Karpas-422 (cell line): ENCODE results near the gene FUT7. TPM values are rescaled to one million over a fixed set of nuclear protein-coding genes. Genes with fewer than 3 reads are reported as not detected.

Source experiments
- DNase-seq: peaks from one replicate; pipeline ENCODE4 v3.0.0-alpha.2; 2015
- H2AFZ ChIP-seq: fragments of 200-600 bp; sonication (generic); 2 replicates; pipeline ENCODE4 v1.6.1; 2014; ENCODE audit warnings: antibody characterized with exemption, low read length, mixed read lengths
- H3K27ac ChIP-seq: fragments of 200-600 bp; sonication (generic); 2 replicates; pipeline ENCODE4 v1.5.1; 2014; ENCODE audit warnings: mild to moderate bottlenecking, low read length, moderate library complexity
- H3K27me3 ChIP-seq: fragments of 200-600 bp; sonication (generic); 2 replicates; pipeline ENCODE4 v1.6.1; 2014; ENCODE audit warnings: low read length, mixed read lengths
- H3K36me3 ChIP-seq: fragments of 200-600 bp; sonication (generic); 2 replicates; pipeline ENCODE4 v1.6.1; 2014; ENCODE audit warnings: low read length, mixed read lengths; ENCODE audit not compliant: insufficient read depth
- H3K4me1 ChIP-seq: fragments of 200-600 bp; sonication (generic); 2 replicates; pipeline ENCODE4 v1.6.1; 2014; ENCODE audit warnings: mild to moderate bottlenecking, low read length, mixed read lengths
- H3K4me2 ChIP-seq: fragments of 200-600 bp; sonication (generic); 2 replicates; pipeline ENCODE4 v1.6.1; 2014; ENCODE audit warnings: low read length, low read depth, mild to moderate bottlenecking; ENCODE audit not compliant: poor library complexity, severe bottlenecking
- H3K4me3 ChIP-seq: fragments of 200-600 bp; sonication (generic); 2 replicates; pipeline ENCODE4 v1.5.1; 2014; ENCODE audit warnings: mild to moderate bottlenecking, antibody characterized with exemption, low read length, mixed read lengths
- H3K79me2 ChIP-seq: fragments of 200-600 bp; sonication (generic); 2 replicates; pipeline ENCODE4 v1.6.1; 2014; ENCODE audit warnings: mild to moderate bottlenecking, low read length, mixed read lengths
- H3K9ac ChIP-seq: fragments of 200-600 bp; sonication (generic); 2 replicates; pipeline ENCODE4 v1.6.0; 2014; ENCODE audit warnings: low read length
- H3K9me2 ChIP-seq: fragments of 200-600 bp; sonication (generic), shearing (Covaris generic); replicated peaks from 2 replicates; pipeline ENCODE4 v1.6.0; 2014; ENCODE audit warnings: mild to moderate bottlenecking, low read length, moderate library complexity; ENCODE audit not compliant: insufficient read depth
- H3K9me3 ChIP-seq: fragments of 300-700, 200-600 bp; sonication (generic); 2 replicates; pipeline ENCODE4 v1.6.1; 2014; ENCODE audit warnings: low read length, mixed read lengths
- H4K20me1 ChIP-seq: fragments of 200-600 bp; sonication (generic); 2 replicates; pipeline ENCODE4 v1.6.1; 2014; ENCODE audit warnings: mild to moderate bottlenecking, antibody characterized with exemption, low read length, low read depth; ENCODE audit not compliant: insufficient read depth
- total RNA-seq: library from RNA; depleted of rRNA; stranded (reverse); fragments of >200 nt; shearing (Covaris generic); gene quantifications from 2 replicates; pipeline ENCODE4 v1.2.3, GENCODE V29; 2014; ENCODE audit warnings: low replicate concordance

The FUT7 gene
- total RNA-seq, 1 experiment from 2014 or later, result not detected

GRCh38 chr9:136985027-136985602 lies 46.8 kb downstream of the FUT7 start:
- Histone ChIP-seq H3K36me3 (no peaks in the 10 kb centered on the region), H3K27me3 (no peaks in the 10 kb centered on the region), H3K4me2 (no peak overlapping the region), H3K9ac (no peak overlapping the region), H3K9me3 (no peaks in the 10 kb centered on the region), H3K79me2 (no peaks in the 10 kb centered on the region), H2AFZ (no peak overlapping the region), H3K4me1 (no peaks in the 10 kb centered on the region), H3K9me2 (no peaks in the 10 kb centered on the region), H3K4me3 (no peak overlapping the region), H4K20me1 (no peaks in the 10 kb centered on the region), H3K27ac (no peak overlapping the region)
- no peak for DNase-seq

GRCh38 chr9:136984464-136985026 lies 47.3 kb downstream of the FUT7 start:
- H3K4me2 ChIP-seq, result no peak overlapping the region

DNA sequence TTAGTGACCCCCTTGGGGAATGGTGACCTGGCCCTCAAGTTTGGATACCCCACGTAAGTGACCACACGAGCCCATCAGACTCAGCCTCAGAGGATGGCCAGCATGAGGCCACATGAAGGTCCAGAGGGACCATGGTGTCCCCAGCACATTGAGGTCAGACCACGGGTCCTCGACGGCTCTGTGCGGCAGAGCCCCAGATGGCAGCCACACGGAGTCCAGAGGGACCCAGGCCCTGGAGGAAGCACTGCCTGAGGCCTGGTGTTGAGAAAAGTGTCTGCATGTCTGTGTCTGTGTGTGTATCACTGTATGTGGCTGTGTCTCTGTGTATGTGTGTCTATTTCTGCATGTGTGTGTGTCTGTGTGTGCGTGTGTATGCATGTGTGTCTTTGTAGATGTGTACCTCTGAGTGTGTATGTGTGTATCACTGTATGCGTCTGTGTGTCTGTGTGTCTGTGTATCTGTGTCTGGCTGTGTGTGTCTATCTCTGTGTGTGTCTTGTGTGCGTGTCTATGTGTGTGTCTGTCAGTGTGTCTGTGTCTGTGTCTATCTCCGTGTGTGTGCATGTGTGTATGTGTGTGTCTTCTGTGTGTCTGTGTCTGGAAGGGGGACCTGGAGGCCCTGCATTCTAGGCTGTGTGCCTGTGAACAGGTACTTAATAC lies 48.1 kb downstream of the FUT7 start:
- Histone ChIP-seq H3K9me3 (no peaks in the 10 kb centered on the region), H2AFZ (no peak overlapping the region), H3K27ac (no peak overlapping the region), H3K9ac (no peak overlapping the region), H4K20me1 (no peaks in the 10 kb centered on the region), H3K4me3 (no peak overlapping the region), H3K9me2 (no peaks in the 10 kb centered on the region), H3K4me2 (no peak overlapping the region), H3K79me2 (no peaks in the 10 kb centered on the region), H3K36me3 (no peaks in the 10 kb centered on the region), H3K27me3 (no peaks in the 10 kb centered on the region), H3K4me1 (no peaks in the 10 kb centered on the region)
- DNase-seq, result no peak

More at GRCh38 chr9:136984464-136985026, 47.3 kb downstream of the FUT7 start:
- Histone ChIP-seq H3K9ac (no peak overlapping the region), H3K4me1 (no peaks in the 10 kb centered on the region), H3K79me2 (no peaks in the 10 kb centered on the region), H3K9me3 (no peaks in the 10 kb centered on the region), H3K9me2 (no peaks in the 10 kb centered on the region), H3K27me3 (no peaks in the 10 kb centered on the region), H3K36me3 (no peaks in the 10 kb centered on the region), H4K20me1 (no peaks in the 10 kb centered on the region), H3K27ac (no peak overlapping the region), H3K4me3 (no peak overlapping the region), H2AFZ (no peak overlapping the region)
- DNase-seq, result no peak

GRCh38 chr9:136983167-136983566 lies 48.7 kb downstream of the FUT7 start:
- no peaks in the 10 kb centered on the region for H3K4me1 ChIP-seq
- no peak overlapping the region for H3K9ac ChIP-seq
- H3K4me2 ChIP-seq, result no peak overlapping the region
- no peak for DNase-seq
- no peak overlapping the region for H2AFZ ChIP-seq
- H3K27ac ChIP-seq, result no peak overlapping the region
- no peaks in the 10 kb centered on the region for H3K9me3 ChIP-seq
- H4K20me1 ChIP-seq, result no peaks in the 10 kb centered on the region
- H3K79me2 ChIP-seq, result no peaks in the 10 kb centered on the region
- no peak overlapping the region for H3K4me3 ChIP-seq
- no peaks in the 10 kb centered on the region for H3K36me3 ChIP-seq
- no peaks in the 10 kb centered on the region for H3K9me2 ChIP-seq
- no peaks in the 10 kb centered on the region for H3K27me3 ChIP-seq

DNA sequence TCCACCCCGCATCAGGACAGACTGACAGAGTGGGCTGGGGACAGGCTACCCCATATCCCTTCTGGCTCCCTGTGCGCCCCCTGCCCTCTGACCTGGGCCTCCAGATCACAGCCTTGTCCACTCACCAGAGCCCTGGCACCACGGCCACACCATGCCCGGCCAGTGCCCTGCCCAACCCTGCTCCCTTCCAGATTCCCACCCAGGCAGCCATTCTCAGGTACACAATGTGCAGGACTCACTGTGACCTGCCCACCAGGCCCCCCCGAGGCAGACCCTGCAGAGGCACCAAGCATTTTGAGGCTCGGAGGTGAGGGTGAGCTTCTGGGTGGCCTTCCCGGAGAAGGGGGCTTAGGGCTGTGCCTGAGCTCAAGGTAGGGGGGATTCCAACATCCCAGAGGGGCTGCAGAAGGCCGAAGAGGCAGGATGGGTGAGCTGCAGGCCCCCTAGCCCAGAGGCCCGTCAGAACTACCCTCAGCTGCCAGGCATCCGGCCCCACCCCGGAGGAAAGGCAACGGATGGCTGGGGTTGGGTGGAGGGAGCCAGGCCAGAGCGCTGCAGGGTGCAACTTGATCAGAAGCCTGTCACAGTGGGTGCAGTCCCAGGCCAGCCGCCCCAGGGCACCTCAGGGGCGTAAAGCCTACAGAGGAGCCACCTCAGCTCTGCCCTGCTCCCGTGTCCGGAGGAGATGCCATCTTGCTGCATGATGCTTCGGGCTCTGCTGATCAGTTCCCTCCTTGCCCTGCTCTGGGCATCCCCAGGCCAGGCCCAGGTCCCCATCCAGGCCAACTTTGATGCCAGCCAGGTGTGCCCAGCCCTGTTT lies 49.4 kb downstream of the FUT7 start, which contains the start of gene LCNL1:
Gene LCNL1 (plus strand): TSS at position 762 of the 820 bp plus-strand sequence. CDS start 594 bp downstream, outside the sequence.
- Histone ChIP-seq H3K4me1 (no peaks in the 10 kb centered on the region), H3K79me2 (no peaks in the 10 kb centered on the region), H3K9me3 (no peaks in the 10 kb centered on the region)

GRCh38 chr9:136981588-136982231 lies 50.2 kb downstream of the FUT7 start:
- H3K4me3 ChIP-seq, result no peak overlapping the region
- DNase-seq, result no peak

More for the DNA sequence above, 49.4 kb downstream of the FUT7 start, which contains the start of gene LCNL1:
- H4K20me1 ChIP-seq, result no peaks in the 10 kb centered on the region
- H3K27ac ChIP-seq, result no peak within 1 kb of the TSS
- no peak within 1 kb of the TSS for H3K4me3 ChIP-seq
- no peaks in the 10 kb centered on the region for H3K36me3 ChIP-seq
- H3K9ac ChIP-seq, result no peak within 1 kb of the TSS
- DNase-seq, result no peak
- H3K9me2 ChIP-seq, result no peaks in the 10 kb centered on the region
- no peak within 1 kb of the TSS for H3K4me2 ChIP-seq
- H2AFZ ChIP-seq, result no peak within 1 kb of the TSS
- no peaks in the 10 kb centered on the region for H3K27me3 ChIP-seq

DNA sequence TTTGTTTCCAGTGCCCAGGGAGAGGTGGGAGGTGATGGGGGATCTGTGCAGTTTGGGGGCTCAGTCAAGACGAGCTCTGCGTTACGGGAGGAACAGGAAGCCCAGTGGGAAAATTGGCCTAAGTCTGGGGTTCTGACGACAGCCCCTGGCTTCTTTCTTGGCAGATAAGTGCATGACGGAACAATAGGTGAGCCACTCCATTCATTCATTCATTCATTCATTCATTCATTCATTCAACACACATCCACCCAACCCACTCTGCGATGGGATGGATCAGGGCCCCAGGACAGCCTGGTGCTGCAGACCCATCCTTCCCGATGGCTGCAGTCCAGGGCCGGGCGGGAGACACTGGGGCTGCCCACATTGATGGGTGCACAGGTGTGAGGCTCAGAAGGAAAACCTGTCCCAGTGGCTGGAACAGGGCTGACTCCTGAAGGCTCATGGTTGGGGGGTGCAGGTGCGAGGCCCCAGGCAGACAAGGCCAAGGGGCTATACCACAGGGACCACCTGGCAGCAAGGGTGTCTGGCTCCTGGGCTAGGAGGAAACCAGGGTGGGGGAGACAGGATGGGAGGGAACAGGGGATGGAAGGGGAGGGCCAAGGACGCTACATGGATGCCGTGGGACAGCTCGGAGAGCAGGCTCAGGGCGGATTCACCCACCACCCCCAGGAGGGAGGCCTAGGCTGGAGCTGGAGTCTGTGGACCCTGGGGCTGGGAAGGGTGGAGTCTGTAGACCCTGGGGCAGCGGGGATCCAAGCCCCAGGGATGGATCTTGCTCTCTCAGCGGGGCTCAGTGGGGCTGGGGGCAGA lies 51.0 kb downstream of the FUT7 start:
- Histone ChIP-seq H3K9me2 (no peaks in the 10 kb centered on the region), H3K36me3 (no peaks in the 10 kb centered on the region), H3K9ac (no peak overlapping the region), H3K4me1 (no peaks in the 10 kb centered on the region), H4K20me1 (no peaks in the 10 kb centered on the region), H3K27ac (no peak overlapping the region), H3K4me3 (no peak overlapping the region), H3K9me3 (no peaks in the 10 kb centered on the region), H3K79me2 (no peaks in the 10 kb centered on the region), H3K4me2 (no peak overlapping the region), H3K27me3 (no peaks in the 10 kb centered on the region), H2AFZ (no peak overlapping the region)
- no peak for DNase-seq

More at GRCh38 chr9:136981588-136982231, 50.2 kb downstream of the FUT7 start:
- Histone ChIP-seq H3K9me3 (no peaks in the 10 kb centered on the region), H3K27ac (no peak overlapping the region), H3K4me2 (no peak overlapping the region), H3K27me3 (no peaks in the 10 kb centered on the region), H3K79me2 (no peaks in the 10 kb centered on the region), H4K20me1 (no peaks in the 10 kb centered on the region), H3K36me3 (no peaks in the 10 kb centered on the region), H2AFZ (no peak overlapping the region), H3K9ac (no peak overlapping the region), H3K9me2 (no peaks in the 10 kb centered on the region), H3K4me1 (no peaks in the 10 kb centered on the region)
